ENCODE measurements around the gene TMA7B.

DNA sequence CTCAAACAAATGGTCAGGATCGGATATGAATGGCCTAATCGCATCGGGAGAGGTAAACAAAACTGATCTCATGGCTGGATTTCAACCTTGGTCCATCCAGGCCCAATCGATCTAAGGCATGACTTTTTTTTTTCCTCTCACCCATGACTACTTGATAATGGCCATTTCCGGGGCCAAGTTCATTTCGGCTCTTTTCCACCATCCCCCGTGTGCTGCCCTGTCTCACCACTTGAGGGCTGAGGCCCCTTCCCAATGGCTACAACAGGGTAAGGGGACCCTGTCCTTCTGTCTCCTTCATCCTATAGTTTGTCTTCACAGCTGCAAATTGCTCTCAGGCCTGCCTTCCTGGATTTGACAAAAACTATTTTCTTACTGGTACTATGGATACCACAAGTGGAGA lies 32.7 kb upstream of the TMA7B start:
- no peak for TF ChIP-seq POLR2A (IDR thresholded peaks at IDR 0.05; ENCODE audit: low read depth, low read length)
- TF ChIP-seq, protein P1, sequence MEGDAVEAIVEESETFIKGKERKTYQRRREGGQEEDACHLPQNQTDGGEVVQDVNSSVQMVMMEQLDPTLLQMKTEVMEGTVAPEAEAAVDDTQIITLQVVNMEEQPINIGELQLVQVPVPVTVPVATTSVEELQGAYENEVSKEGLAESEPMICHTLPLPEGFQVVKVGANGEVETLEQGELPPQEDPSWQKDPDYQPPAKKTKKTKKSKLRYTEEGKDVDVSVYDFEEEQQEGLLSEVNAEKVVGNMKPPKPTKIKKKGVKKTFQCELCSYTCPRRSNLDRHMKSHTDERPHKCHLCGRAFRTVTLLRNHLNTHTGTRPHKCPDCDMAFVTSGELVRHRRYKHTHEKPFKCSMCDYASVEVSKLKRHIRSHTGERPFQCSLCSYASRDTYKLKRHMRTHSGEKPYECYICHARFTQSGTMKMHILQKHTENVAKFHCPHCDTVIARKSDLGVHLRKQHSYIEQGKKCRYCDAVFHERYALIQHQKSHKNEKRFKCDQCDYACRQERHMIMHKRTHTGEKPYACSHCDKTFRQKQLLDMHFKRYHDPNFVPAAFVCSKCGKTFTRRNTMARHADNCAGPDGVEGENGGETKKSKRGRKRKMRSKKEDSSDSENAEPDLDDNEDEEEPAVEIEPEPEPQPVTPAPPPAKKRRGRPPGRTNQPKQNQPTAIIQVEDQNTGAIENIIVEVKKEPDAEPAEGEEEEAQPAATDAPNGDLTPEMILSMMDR (conservative IDR thresholded peaks at IDR 0.05; ENCODE audit: low read depth, low read length): no peak
